Liver (tissue), 9 donors: ENCODE data around the gene OR1Q1. TPM values are rescaled to one million over a fixed set of nuclear protein-coding genes. Genes with fewer than 3 reads are reported as not detected.
"Not testable (repeated sequence)": the region's sequence is repeated elsewhere in the genome, so short reads cannot be mapped to it uniquely, and the experiment has no call there.

Experiments
- DNase-seq: peaks from one replicate; pipeline ENCODE4 v3.0.0-alpha.2; 2017; ENCODE audit warnings: low spot score
- H3K27ac ChIP-seq, 2 donors: one replicate each; pipeline ENCODE4 v1.7.0; 2013; ENCODE audit warnings: inconsistent platforms in 2 of 2, low read length in 2 of 2, control low read depth in 1 of 2, low read depth in 1 of 2, mild to moderate bottlenecking in 1 of 2
- H3K27me3 ChIP-seq, 4 donors: one replicate each; pipeline versions ENCODE4 v1.6.1 to v1.7.0; 2013; ENCODE audit warnings: low read length in 3 of 4, inconsistent platforms in 1 of 4, mild to moderate bottlenecking in 1 of 4, moderate library complexity in 1 of 4; ENCODE audit not compliant: control insufficient read depth in 4 of 4, insufficient read depth in 4 of 4
- H3K36me3 ChIP-seq, 4 donors: one replicate each; pipeline versions ENCODE4 v1.6.1 to v1.7.0; 2013; ENCODE audit warnings: low read length in 3 of 4, mild to moderate bottlenecking in 3 of 4, low read depth in 1 of 4, moderate library complexity in 1 of 4; ENCODE audit not compliant: control insufficient read depth in 4 of 4, insufficient read depth in 3 of 4
- H3K4me1 ChIP-seq, 4 donors: one replicate each; pipeline versions ENCODE4 v1.6.1 to v1.7.0; 2013; ENCODE audit warnings: low read length in 3 of 4, mild to moderate bottlenecking in 3 of 4, moderate library complexity in 1 of 4; ENCODE audit not compliant: control insufficient read depth in 4 of 4, insufficient read depth in 4 of 4
- H3K4me3 ChIP-seq, 3 donors: one replicate each; pipeline versions ENCODE4 v1.6.1 to v1.7.0; 2013; ENCODE audit warnings: low read length in 3 of 3, control low read depth in 1 of 3, low read depth in 1 of 3, mild to moderate bottlenecking in 1 of 3
- H3K9ac ChIP-seq, 2 donors: one replicate each; pipeline ENCODE4 v1.7.0; 2013; ENCODE audit warnings: low read length in 2 of 2, mild to moderate bottlenecking in 2 of 2, moderate library complexity in 2 of 2, control low read depth in 1 of 2, low read depth in 1 of 2
- H3K9me3 ChIP-seq, 4 donors: one replicate each; pipeline versions ENCODE4 v1.6.1 to v1.7.0; 2013; ENCODE audit warnings: low read length in 3 of 4; ENCODE audit not compliant: control insufficient read depth in 4 of 4
- EGR1 ChIP-seq, 2 donors: IDR thresholded peaks; 2 replicates each; pipeline ENCODE4 v1.6.1; 2016 to 2018; ENCODE audit warnings: antibody characterized with exemption in 2 of 2, low read depth in 2 of 2
- FOXA2 ChIP-seq: IDR thresholded peaks from 2 replicates; pipeline ENCODE4 v1.6.1; 2016; ENCODE audit warnings: antibody characterized with exemption
- HNF4A ChIP-seq, 2 donors: conservative IDR thresholded peaks; 2 replicates each; pipeline ENCODE4 v1.6.1; 2016; ENCODE audit warnings: antibody characterized with exemption in 2 of 2, mild to moderate bottlenecking in 2 of 2
- HNF4G ChIP-seq: IDR thresholded peaks from 2 replicates; pipeline ENCODE4 v1.6.1; 2016; ENCODE audit warnings: antibody characterized with exemption
- JUND ChIP-seq, 2 donors: IDR thresholded peaks; 2 replicates each; pipeline ENCODE4 v1.6.1; 2016; ENCODE audit warnings: antibody characterized with exemption in 2 of 2
- NR2F2 ChIP-seq: IDR thresholded peaks from 2 replicates; pipeline ENCODE4 v1.6.1; 2016; ENCODE audit warnings: antibody characterized with exemption
- RXRA ChIP-seq, 2 donors: IDR thresholded peaks; 2 replicates each; pipeline ENCODE4 v1.6.1; 2017 to 2018; ENCODE audit warnings: antibody characterized with exemption in 2 of 2, mild to moderate bottlenecking in 1 of 2
- SP1 ChIP-seq: IDR thresholded peaks from 2 replicates; pipeline ENCODE4 v1.6.1; 2018; ENCODE audit warnings: antibody characterized with exemption, mild to moderate bottlenecking
- ZBTB33 ChIP-seq: IDR thresholded peaks from 2 replicates; pipeline ENCODE4 v1.6.1; 2016; ENCODE audit warnings: antibody characterized with exemption
- WGBS: extraction: QIAGEN DNeasy Blood & Tissue Kit; methylation state at CpG from one replicate; pipeline ENCODE4 v1.1.7; 2013; 5-methylcytosine and 5-hydroxymethylcytosine counted together
- polyA plus RNA-seq, 2 donors: library from polyadenylated mRNA; stranded (reverse) in 1 of 2; unstranded in 1 of 2; fragments of 200-250 nt in 1 of 2; fragments of >200 nt in 1 of 2; fragmentation: Nextera tagmentation in 1 of 2; extraction: Ambion mirVana in 1 of 2; gene quantifications; one replicate each; pipeline versions ENCODE4 v1.2.1 to v1.2.3, GENCODE V29; 2013 to 2015
- total RNA-seq, 2 donors: library from RNA; depleted of rRNA; stranded (reverse); fragments of >200 nt; gene quantifications; one replicate each; pipeline ENCODE4 v1.2.3, GENCODE V29; 2014
- TF ChIP-seq, protein P1 (sequence below): IDR thresholded peaks from 2 replicates; pipeline ENCODE4 v1.6.1; 2016; ENCODE audit warnings: antibody characterized with exemption, mild to moderate bottlenecking
- TF ChIP-seq, protein P2 (sequence below): IDR thresholded peaks from 2 replicates; pipeline ENCODE4 v1.6.1; 2016; ENCODE audit warnings: antibody characterized with exemption
- donor health status: healthy.
- donor health status: healthy.
- donor health status: healthy.
- donor health status: healthy.
- donor health status: healthy.

OR1Q1 gene
- total and polyA plus RNA-seq, 4 donors: not detected

- Histone ChIP-seq H3K4me1 (no peaks in the 10 kb centered on the region), H3K4me3 (no peak overlapping the region), H3K9ac (no peak overlapping the region), H3K36me3 (no peaks in the 10 kb centered on the region), H3K9me3 (no peaks in the 10 kb centered on the region), H3K27ac (no peak overlapping the region), H3K27me3 (no peaks in the 10 kb centered on the region)
- no peak for DNase-seq
- TF ChIP-seq JUND (IDR thresholded peaks at IDR 0.05): peak in 1 of 2 donors; percentile 33
- no peak for TF ChIP-seq SP1
- WGBS: 82% methylated on average over 3 of the region's 3 CpGs
Measured at GRCh38 chr9:122580360-122580759, 34.2 kb upstream of the OR1Q1 start.

GRCh38 chr9:122583284-122583683 lies 31.3 kb upstream of the OR1Q1 start, which contains the start of gene OR1L8:
Gene OR1L8 (minus strand): TSS chr9:122583384. CDS start chr9:122568477, 14,907 bp downstream.
- not testable (repeated sequence) for H3K9me3 ChIP-seq, H3K36me3 ChIP-seq, DNase-seq, H3K4me1 ChIP-seq, H3K4me3 ChIP-seq, H3K27ac ChIP-seq, H3K9ac ChIP-seq, H3K27me3 ChIP-seq
- 91% methylated on average over 8 of the region's 8 CpGs for WGBS

- WGBS: 38% methylated on average over 1 of the region's 1 CpG
- H3K36me3 ChIP-seq: no peaks in the 10 kb centered on the region
- H3K4me3 ChIP-seq: no peak overlapping the region
- no peaks in the 10 kb centered on the region for H3K27me3 ChIP-seq
- H3K9ac ChIP-seq: no peak overlapping the region
- H3K27ac ChIP-seq: no peak overlapping the region
- H3K4me1 ChIP-seq: no peaks in the 10 kb centered on the region
- peaks cover 0 to under 1% (median 0%) of the 10 kb centered on the region in 4 donors for H3K9me3 ChIP-seq
- no peak for DNase-seq
- TF ChIP-seq FOXA2 (no peak), HNF4A (conservative IDR thresholded peaks at IDR 0.05) (no peak), RXRA (IDR thresholded peaks at IDR 0.05) (no peak)
Measured at GRCh38 chr9:122605691-122606090, 8.8 kb upstream of the OR1Q1 start.

- H3K27ac ChIP-seq: no peak overlapping the region
- H3K9me3 ChIP-seq: no peaks in the 10 kb centered on the region
- no peak overlapping the region for H3K9ac ChIP-seq
- DNase-seq: no peak
- no peaks in the 10 kb centered on the region for H3K36me3 ChIP-seq
- no peaks in the 10 kb centered on the region for H3K4me1 ChIP-seq
- WGBS: 2% methylated on average over 1 of the region's 1 CpG
- no peak overlapping the region for H3K4me3 ChIP-seq
- no peaks in the 10 kb centered on the region for H3K27me3 ChIP-seq
- no peak for TF ChIP-seq ZBTB33
- TF ChIP-seq FOXA2: no peak
- no peak for TF ChIP-seq HNF4G
- TF ChIP-seq NR2F2: no peak
- TF ChIP-seq, protein P1, sequence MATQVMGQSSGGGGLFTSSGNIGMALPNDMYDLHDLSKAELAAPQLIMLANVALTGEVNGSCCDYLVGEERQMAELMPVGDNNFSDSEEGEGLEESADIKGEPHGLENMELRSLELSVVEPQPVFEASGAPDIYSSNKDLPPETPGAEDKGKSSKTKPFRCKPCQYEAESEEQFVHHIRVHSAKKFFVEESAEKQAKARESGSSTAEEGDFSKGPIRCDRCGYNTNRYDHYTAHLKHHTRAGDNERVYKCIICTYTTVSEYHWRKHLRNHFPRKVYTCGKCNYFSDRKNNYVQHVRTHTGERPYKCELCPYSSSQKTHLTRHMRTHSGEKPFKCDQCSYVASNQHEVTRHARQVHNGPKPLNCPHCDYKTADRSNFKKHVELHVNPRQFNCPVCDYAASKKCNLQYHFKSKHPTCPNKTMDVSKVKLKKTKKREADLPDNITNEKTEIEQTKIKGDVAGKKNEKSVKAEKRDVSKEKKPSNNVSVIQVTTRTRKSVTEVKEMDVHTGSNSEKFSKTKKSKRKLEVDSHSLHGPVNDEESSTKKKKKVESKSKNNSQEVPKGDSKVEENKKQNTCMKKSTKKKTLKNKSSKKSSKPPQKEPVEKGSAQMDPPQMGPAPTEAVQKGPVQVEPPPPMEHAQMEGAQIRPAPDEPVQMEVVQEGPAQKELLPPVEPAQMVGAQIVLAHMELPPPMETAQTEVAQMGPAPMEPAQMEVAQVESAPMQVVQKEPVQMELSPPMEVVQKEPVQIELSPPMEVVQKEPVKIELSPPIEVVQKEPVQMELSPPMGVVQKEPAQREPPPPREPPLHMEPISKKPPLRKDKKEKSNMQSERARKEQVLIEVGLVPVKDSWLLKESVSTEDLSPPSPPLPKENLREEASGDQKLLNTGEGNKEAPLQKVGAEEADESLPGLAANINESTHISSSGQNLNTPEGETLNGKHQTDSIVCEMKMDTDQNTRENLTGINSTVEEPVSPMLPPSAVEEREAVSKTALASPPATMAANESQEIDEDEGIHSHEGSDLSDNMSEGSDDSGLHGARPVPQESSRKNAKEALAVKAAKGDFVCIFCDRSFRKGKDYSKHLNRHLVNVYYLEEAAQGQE: no peak
- no peak for TF ChIP-seq RXRA (IDR thresholded peaks at IDR 0.05)
- TF ChIP-seq JUND (IDR thresholded peaks at IDR 0.05): no peak
- TF ChIP-seq HNF4A (conservative IDR thresholded peaks at IDR 0.05): no peak
- TF ChIP-seq EGR1 (IDR thresholded peaks at IDR 0.05; ENCODE audit: low read depth in 2 of 2): no peak
- TF ChIP-seq SP1: no peak
- TF ChIP-seq, protein P2, sequence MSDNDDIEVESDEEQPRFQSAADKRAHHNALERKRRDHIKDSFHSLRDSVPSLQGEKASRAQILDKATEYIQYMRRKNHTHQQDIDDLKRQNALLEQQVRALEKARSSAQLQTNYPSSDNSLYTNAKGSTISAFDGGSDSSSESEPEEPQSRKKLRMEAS: no peak
Measured at GRCh38 chr9:122606587-122606986, 8.0 kb upstream of the OR1Q1 start.
